ENCODE results near the gene PPP1R27. TPM values are rescaled to one million over a fixed set of nuclear protein-coding genes. Genes with fewer than 3 reads are reported as not detected.

Gene PPP1R27
- total and polyA plus RNA-seq, 7 experiments from 2014 or later: 0.13 TPM; not detected in 6

DNA sequence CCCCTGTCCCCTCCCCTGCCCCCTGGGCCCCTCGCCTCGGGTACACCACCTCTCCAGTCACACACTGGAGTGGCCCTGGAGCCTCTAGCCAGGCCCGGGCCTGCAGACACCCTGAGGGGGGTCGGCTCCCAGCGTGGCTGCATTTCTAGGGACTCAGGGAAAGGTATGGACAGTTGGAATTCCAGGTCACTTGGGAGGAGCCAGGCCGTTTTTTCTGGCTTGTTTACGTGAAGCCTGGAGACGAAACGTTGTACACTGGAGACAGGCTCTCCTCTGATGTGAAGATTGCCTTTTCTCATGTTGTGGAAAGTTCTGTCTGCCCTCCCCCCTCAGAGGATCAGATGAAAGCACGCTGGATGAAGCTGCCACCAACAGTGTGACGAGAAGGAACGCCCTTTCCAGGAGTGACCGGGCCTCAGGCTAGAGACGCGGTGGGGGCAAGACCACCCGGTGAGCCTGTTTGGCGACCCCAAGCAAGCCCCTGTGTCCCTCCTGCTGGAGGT, 4.0 kb upstream of the PPP1R27 start:
- DNase-seq (no peak), ATAC-seq (no peak)
- no peaks in the 10 kb centered on the region for H3K27me3 Mint-ChIP-seq
- Histone ChIP-seq H3K27me3 (ENCODE audit: control insufficient read depth in 2 of 2, insufficient read depth in 2 of 2, low read length in 2 of 2) (no peaks in the 10 kb centered on the region), H3K27ac (ENCODE audit: low read depth, low read length) (no peak overlapping the region), H3K9me3 (ENCODE audit: control insufficient read depth in 2 of 3, low read length in 3 of 3) (no peaks in the 10 kb centered on the region), H3K36me3 (ENCODE audit: control insufficient read depth in 2 of 3, insufficient read depth in 3 of 3, low read length in 3 of 3) (peaks cover 0 to 12% (median 5%) of the 10 kb centered on the region in 3 experiments), H3K4me1 (ENCODE audit: control insufficient read depth in 2 of 2, insufficient read depth in 2 of 2, low read length in 2 of 2) (peaks cover 1 to 3% of the 10 kb centered on the region in 2 donors), H3K4me3 (ENCODE audit: low read length) (no peak overlapping the region)
- H3K27ac Mint-ChIP-seq: no peak overlapping the region
- peaks cover 0 to 4% (median 0%) of the 10 kb centered on the region in 5 donors for H3K36me3 Mint-ChIP-seq
- no peaks in the 10 kb centered on the region for H3K9me3 Mint-ChIP-seq
- CTCF ChIA-PET: no interaction called here
- POLR2A ChIA-PET: no interaction called here
- no peak overlapping the region for H3K4me3 Mint-ChIP-seq
- peaks cover 0 to 5% (median 0%) of the 10 kb centered on the region in 7 donors for H3K4me1 Mint-ChIP-seq
- intact Hi-C loops (cut with micrococcal nuclease): no loop called here

DNA sequence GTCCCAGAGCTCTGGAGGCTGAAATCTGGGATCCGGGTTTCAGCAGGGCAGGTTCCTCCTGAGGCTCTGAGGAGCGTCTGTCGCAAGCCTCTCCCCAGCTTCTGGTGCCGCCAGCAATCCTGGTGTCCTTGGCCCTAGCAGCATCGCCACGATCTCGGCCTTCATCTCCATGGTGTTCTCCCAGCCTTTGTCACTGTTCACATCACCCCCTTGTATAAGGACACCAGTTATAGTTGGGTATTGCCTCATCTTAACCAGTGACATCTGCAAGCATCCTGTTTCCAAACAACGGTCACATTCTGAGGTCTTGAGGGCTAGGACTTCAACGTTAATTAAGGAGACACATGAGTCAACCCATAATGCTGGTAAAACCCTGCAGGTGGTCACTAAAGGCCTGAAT, 2.8 kb upstream of the PPP1R27 start:
- Histone ChIP-seq H3K27ac (ENCODE audit: low read depth, low read length) (no peak overlapping the region), H3K4me1 (ENCODE audit: control insufficient read depth in 2 of 2, insufficient read depth in 2 of 2, low read length in 2 of 2) (peaks cover 6 to 7% of the 10 kb centered on the region in 2 donors), H3K9me3 (ENCODE audit: control insufficient read depth in 2 of 3, low read length in 3 of 3) (no peaks in the 10 kb centered on the region), H3K27me3 (ENCODE audit: control insufficient read depth in 2 of 2, insufficient read depth in 2 of 2, low read length in 2 of 2) (no peaks in the 10 kb centered on the region), H3K36me3 (ENCODE audit: control insufficient read depth in 2 of 3, insufficient read depth in 3 of 3, low read length in 3 of 3) (peaks cover 0 to under 1% (median 0%) of the 10 kb centered on the region in 3 experiments), H3K4me3 (ENCODE audit: low read length) (no peak overlapping the region)
- DNase-seq (no peak), ATAC-seq (peak; percentile 53)
- intact Hi-C loops (cut with micrococcal nuclease): no loop called here
- ChIA-PET POLR2A (no interaction called here), CTCF (no interaction called here)
- Mint-ChIP-seq H3K27ac (peak overlapping the region in 1 of 9 donors; percentile 68), H3K27me3 (no peaks in the 10 kb centered on the region), H3K9me3 (no peaks in the 10 kb centered on the region), H3K36me3 (no peaks in the 10 kb centered on the region), H3K4me3 (peak overlapping the region in 1 of 10 donors; percentile 63), H3K4me1 (peaks cover 0 to 5% (median under 1%) of the 10 kb centered on the region in 7 donors)

DNA sequence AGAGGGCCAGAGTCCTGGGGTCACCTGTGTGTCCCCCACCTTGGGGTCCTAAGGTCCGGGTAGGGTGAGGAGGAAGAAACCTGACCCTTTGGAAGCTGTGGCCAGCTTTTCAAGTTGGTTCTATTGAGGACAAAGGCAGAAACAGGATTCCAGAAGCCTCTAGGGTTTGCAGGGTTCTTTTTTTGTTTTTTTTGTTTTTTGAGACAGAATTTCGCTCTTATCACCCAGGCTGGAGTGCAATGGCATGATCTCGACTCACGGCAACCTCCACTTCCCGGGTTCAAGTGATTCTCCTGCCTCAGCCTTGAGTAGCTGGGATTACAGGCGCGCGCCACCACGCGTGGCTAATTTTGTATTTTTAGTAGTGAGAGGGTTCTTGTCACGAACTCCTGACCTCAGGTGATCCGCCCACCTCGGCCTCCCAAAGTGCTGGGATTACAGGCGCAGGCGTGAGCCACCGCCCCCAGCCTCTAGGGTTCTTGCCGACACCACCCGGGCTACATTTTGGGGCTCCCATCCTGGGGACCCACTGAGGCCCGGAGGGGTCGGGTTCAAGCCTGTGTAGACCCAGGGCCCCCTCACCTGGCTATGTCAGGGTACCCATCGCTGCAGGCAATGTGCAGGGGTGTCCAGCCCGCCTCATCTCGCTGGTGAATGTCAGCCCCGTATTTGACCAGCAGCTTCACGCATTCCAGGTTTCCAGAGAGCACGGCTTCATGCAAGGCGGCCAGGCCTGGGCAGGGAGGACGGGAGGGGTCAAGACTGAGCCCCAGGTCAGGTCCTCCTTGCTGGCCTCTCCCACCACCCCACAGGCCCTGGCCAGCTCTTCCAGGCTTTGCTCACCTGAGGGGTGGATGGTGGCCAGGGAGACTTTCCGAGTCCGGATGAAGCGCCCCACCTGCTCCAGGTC, 674 bp downstream of the PPP1R27 start:
- ATAC-seq (no peak), DNase-seq (peak in 1 of 9 donors; percentile 9)
- ChIA-PET POLR2A (interaction anchor here (0.9 to 2.2 kb wide), 5 partner anchors 9 to 36 kb away, joined by 3 to 8 read pairs (median 7); partner anchors contain the start of gene P4HB), CTCF (interaction anchor here (0.6 kb wide), 1 partner anchor 1631 kb away, joined by 3 read pairs; no protein-coding TSS in a partner anchor)
- H3K4me1 Mint-ChIP-seq: peaks cover 8 to 23% (median 15%) of the 10 kb centered on the region in 7 donors
- intact Hi-C loops (cut with micrococcal nuclease): loop anchor here (1.0 to 5.0 kb wide), 7 partner anchors 26 to 197 kb away; partner anchors contain the start of genes CENPX (in 2 of the 2), LRRC45 (in 2 of the 2), MRPL12 (in 2 of the 2) and P4HB (in 2 of the 2)
- peaks cover 13 to 16% of the 10 kb centered on the region in 2 donors for H3K4me1 ChIP-seq (ENCODE audit: control insufficient read depth in 2 of 2, insufficient read depth in 2 of 2, low read length in 2 of 2)
- peak overlapping the region in 8 of 9 donors; percentile 57 to 93 (median 89) for H3K27ac Mint-ChIP-seq
- H3K4me3 ChIP-seq (ENCODE audit: low read length): peak overlapping the region; percentile 82
- H3K27ac ChIP-seq (ENCODE audit: low read depth, low read length): peak overlapping the region; percentile 91
- H3K36me3 Mint-ChIP-seq: no peaks in the 10 kb centered on the region
- no peaks in the 10 kb centered on the region for H3K9me3 ChIP-seq (ENCODE audit: control insufficient read depth in 2 of 3, low read length in 3 of 3)
- H3K27me3 ChIP-seq (ENCODE audit: control insufficient read depth in 2 of 2, insufficient read depth in 2 of 2, low read length in 2 of 2): no peaks in the 10 kb centered on the region
- H3K36me3 ChIP-seq (ENCODE audit: control insufficient read depth in 2 of 3, insufficient read depth in 3 of 3, low read length in 3 of 3): no peaks in the 10 kb centered on the region
- H3K27me3 Mint-ChIP-seq: no peaks in the 10 kb centered on the region
- peaks cover 0 to 3% (median 0%) of the 10 kb centered on the region in 11 donors for H3K9me3 Mint-ChIP-seq
- peak overlapping the region; percentile 68 to 93 (median 78) for H3K4me3 Mint-ChIP-seq

DNA sequence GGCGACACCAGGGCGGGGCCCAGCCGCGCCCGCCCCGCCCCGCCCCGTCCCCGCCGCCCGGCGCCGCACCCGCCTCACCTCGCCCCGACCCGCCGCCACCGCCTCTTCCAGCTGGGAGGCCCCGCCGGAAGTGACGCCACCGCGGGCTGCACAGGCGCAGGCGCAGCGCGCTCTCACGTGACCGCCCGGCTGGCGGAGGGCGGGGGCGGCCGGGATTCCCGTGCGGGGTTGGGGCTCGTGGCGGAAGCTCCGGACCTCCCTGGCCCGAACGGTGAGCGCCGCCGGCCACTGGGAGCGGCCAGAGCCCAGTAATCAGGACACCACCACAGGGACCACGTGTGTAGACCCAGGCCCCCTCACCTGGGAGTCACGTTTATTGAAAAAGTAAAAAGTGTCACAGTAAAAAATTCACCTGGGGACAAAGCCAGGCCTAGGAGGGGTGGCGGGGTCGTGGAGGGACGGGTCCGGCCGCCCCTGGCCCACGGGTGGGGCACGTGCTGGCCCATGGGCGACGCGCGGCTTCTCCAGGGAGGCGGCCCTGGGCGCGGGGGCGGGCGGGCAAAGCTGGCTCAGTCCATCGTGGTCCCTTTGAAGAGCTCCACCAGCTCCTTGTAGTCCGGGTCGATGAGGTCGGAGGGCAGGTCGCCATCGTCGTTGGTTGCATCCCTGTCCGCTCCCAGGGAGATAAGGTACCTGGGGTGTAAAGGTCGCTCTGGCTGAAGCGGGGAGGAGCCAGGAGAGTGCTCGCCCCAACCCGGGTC, 1.5 kb downstream of the PPP1R27 start, which contains the start of gene MCRIP1:
TSS of gene MCRIP1 (minus strand) at position 132 of the 761 bp plus-strand sequence. CDS start 8,785 bp downstream, outside the sequence.
- Mint-ChIP-seq H3K4me3 (peak within 1 kb of the TSS; percentile 75 to 96 (median 92)), H3K9me3 (peaks cover 0 to 3% (median 0%) of the 10 kb centered on the region in 11 donors), H3K36me3 (no peaks in the 10 kb centered on the region), H3K27ac (peak within 1 kb of the TSS; percentile 81 to 97 (median 91)), H3K27me3 (no peaks in the 10 kb centered on the region), H3K4me1 (peaks cover 11 to 27% (median 19%) of the 10 kb centered on the region in 7 donors)
- peak; percentile 84 for ATAC-seq
- Histone ChIP-seq H3K4me3 (ENCODE audit: low read length) (peak within 1 kb of the TSS; percentile 82), H3K4me1 (ENCODE audit: control insufficient read depth in 2 of 2, insufficient read depth in 2 of 2, low read length in 2 of 2) (peaks cover 13 to 16% of the 10 kb centered on the region in 2 donors), H3K27ac (ENCODE audit: low read depth, low read length) (peak within 1 kb of the TSS; percentile 91), H3K9me3 (ENCODE audit: control insufficient read depth in 2 of 3, low read length in 3 of 3) (no peaks in the 10 kb centered on the region), H3K27me3 (ENCODE audit: control insufficient read depth in 2 of 2, insufficient read depth in 2 of 2, low read length in 2 of 2) (no peaks in the 10 kb centered on the region), H3K36me3 (ENCODE audit: control insufficient read depth in 2 of 3, insufficient read depth in 3 of 3, low read length in 3 of 3) (no peaks in the 10 kb centered on the region)
- ChIA-PET POLR2A (interaction anchor here (0.7 to 2.2 kb wide), 7 partner anchors 10 to 896 kb away, joined by 3 to 8 read pairs (median 5); partner anchors contain the start of gene MRPL12), CTCF (no interaction called here)
- intact Hi-C loops (cut with micrococcal nuclease): loop anchor here (1.0 to 5.0 kb wide), 7 partner anchors 27 to 197 kb away; partner anchors contain the start of genes CENPX (in 2 of the 2), LRRC45 (in 2 of the 2), MRPL12 (in 2 of the 2) and P4HB (in 2 of the 2)
- DNase-seq: peak; percentile 87 to 100 (median 91)

DNA sequence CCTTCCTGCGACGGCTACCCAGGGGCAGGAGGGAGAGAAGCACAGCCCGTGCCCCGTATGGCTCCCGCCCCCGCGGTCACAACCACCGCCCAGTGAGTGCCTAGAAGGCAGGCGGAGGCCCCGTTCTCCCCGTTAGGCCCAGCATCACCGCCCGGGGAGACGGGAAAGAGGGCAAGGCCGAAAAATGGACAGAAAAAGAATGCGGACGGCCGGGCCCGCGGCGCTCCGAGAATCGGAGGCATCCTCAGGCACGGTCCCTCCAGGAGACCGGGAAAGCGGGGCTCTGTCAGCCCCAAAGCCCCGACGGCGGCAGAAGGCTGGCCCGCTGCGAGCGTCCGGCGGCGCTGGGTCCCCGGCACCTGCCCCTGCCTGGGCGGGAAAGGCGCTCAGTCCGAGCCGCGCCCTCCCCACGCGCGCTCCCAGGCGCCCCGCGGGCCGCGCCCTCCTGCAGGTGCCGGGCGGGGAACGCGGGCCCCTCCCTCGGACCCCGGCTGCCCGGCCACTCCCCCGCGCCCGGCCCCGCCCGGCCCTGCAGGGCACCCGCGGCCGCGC, 2.2 kb downstream of the PPP1R27 start:
- no peaks in the 10 kb centered on the region for H3K9me3 ChIP-seq (ENCODE audit: control insufficient read depth in 2 of 3, low read length in 3 of 3)

More for the DNA sequence above, 2.2 kb downstream of the PPP1R27 start:
- Mint-ChIP-seq H3K4me1 (peaks cover 11 to 29% (median 20%) of the 10 kb centered on the region in 7 donors), H3K27me3 (no peaks in the 10 kb centered on the region), H3K27ac (peak overlapping the region; percentile 81 to 97 (median 91)), H3K36me3 (no peaks in the 10 kb centered on the region), H3K4me3 (peak overlapping the region; percentile 75 to 96 (median 92)), H3K9me3 (peaks cover 0 to 3% (median 0%) of the 10 kb centered on the region in 11 donors)
- ChIA-PET CTCF (interaction anchor here (0.5 kb wide), 1 partner anchor 126 kb away, joined by 3 read pairs; no protein-coding TSS in a partner anchor), POLR2A (interaction anchor here (0.7 to 2.2 kb wide), 7 partner anchors 11 to 897 kb away, joined by 3 to 8 read pairs (median 5); partner anchors contain the start of gene MRPL12)
- peak; percentile 27 for ATAC-seq
- peak; percentile 6 to 63 (median 25) for DNase-seq
- intact Hi-C loops (cut with micrococcal nuclease): loop anchor here (1.0 to 5.0 kb wide), 8 partner anchors 28 to 196 kb away; partner anchors contain the start of genes CENPX (in 2 of the 2), LRRC45 (in 2 of the 2), MRPL12 (in 2 of the 2) and P4HB (in 2 of the 2)
- Histone ChIP-seq H3K4me3 (ENCODE audit: low read length) (peak overlapping the region; percentile 66), H3K36me3 (ENCODE audit: control insufficient read depth in 2 of 3, insufficient read depth in 3 of 3, low read length in 3 of 3) (no peaks in the 10 kb centered on the region), H3K27me3 (ENCODE audit: control insufficient read depth in 2 of 2, insufficient read depth in 2 of 2, low read length in 2 of 2) (no peaks in the 10 kb centered on the region), H3K27ac (ENCODE audit: low read depth, low read length) (peak overlapping the region; percentile 61), H3K4me1 (ENCODE audit: control insufficient read depth in 2 of 2, insufficient read depth in 2 of 2, low read length in 2 of 2) (peaks cover 13 to 16% of the 10 kb centered on the region in 2 donors)

All from naive thymus-derived CD4-positive, alpha-beta T cell (primary cell).